Glutamatergic neuron (in vitro differentiated cells): ENCODE measurements around the gene KCNJ9. TPM values are rescaled to one million over a fixed set of nuclear protein-coding genes. Genes with fewer than 3 reads are reported as not detected.

Source experiments
- DNase-seq: peaks from one replicate; pipeline ENCODE4 v3.0.0; 2022
- H3K27ac Mint-ChIP-seq: one replicate; pipeline ENCODE4 v1.8.0; 2020; ENCODE audit warnings: mild to moderate bottlenecking, mixed read lengths, inconsistent platforms; ENCODE audit not compliant: unreplicated experiment
- H3K27me3 Mint-ChIP-seq: one replicate; pipeline ENCODE4 v1.8.0; 2020; ENCODE audit warnings: mild to moderate bottlenecking, moderate library complexity, mixed read lengths, inconsistent platforms; ENCODE audit not compliant: unreplicated experiment
- H3K36me3 Mint-ChIP-seq: one replicate; pipeline ENCODE4 v1.8.0; 2020; ENCODE audit warnings: mild to moderate bottlenecking, mixed read lengths, inconsistent platforms; ENCODE audit not compliant: unreplicated experiment
- H3K4me1 Mint-ChIP-seq: one replicate; pipeline ENCODE4 v1.8.0; 2020; ENCODE audit warnings: mild to moderate bottlenecking, low read depth, mixed read lengths, inconsistent platforms; ENCODE audit not compliant: unreplicated experiment
- H3K4me3 Mint-ChIP-seq: one replicate; pipeline ENCODE4 v1.8.0; 2020; ENCODE audit warnings: mild to moderate bottlenecking, mixed read lengths, inconsistent platforms; ENCODE audit not compliant: unreplicated experiment
- H3K9me3 Mint-ChIP-seq: one replicate; pipeline ENCODE4 v1.8.0; 2020; ENCODE audit warnings: mild to moderate bottlenecking, moderate library complexity, mixed read lengths, inconsistent platforms; ENCODE audit not compliant: unreplicated experiment
- CTCF ChIP-seq: fragments of 200-600 bp; sonication (generic); IDR thresholded peaks from one replicate; pipeline ENCODE4 v1.5.0; 2021; ENCODE audit not compliant: partially characterized antibody, unreplicated experiment
- total RNA-seq: library from RNA; stranded (reverse); fragmentation: NEBNext Ultra II Directional; extraction: Animal tissue kit (Norgen Biotek cat#: 25700); gene quantifications from one replicate; pipeline ENCODE4 v1.2.1, GENCODE V29; 2021; ENCODE audit not compliant: unreplicated experiment

Gene KCNJ9
- total RNA-seq, 1 donor from 2014 or later = 2.0 TPM

- H3K27ac Mint-ChIP-seq = no peak overlapping the region
- peaks cover 2% of the 10 kb centered on the region for H3K27me3 Mint-ChIP-seq
- no peaks in the 10 kb centered on the region for H3K4me1 Mint-ChIP-seq
- H3K4me3 Mint-ChIP-seq = no peak overlapping the region
- no peak for TF ChIP-seq CTCF
- no peaks in the 10 kb centered on the region for H3K9me3 Mint-ChIP-seq
- no peak for DNase-seq
- no peaks in the 10 kb centered on the region for H3K36me3 Mint-ChIP-seq
Observed at GRCh38 chr1:160139840-160140239, 58.5 kb downstream of the KCNJ9 start.

Other genes with a start within 250 kb of the KCNJ9 start
- gene VSIG8, start 218.9 kb upstream of the KCNJ9 start, total RNA-seq = not detected
- 0.49 TPM for gene CFAP45, start 181.4 kb upstream of the KCNJ9 start, total RNA-seq
- 160 TPM for gene TAGLN2, start 156.0 kb upstream of the KCNJ9 start, total RNA-seq
- 23.4 TPM for gene IGSF9, start 135.9 kb upstream of the KCNJ9 start, total RNA-seq
- gene SLAMF9, start 127.3 kb upstream of the KCNJ9 start, total RNA-seq = not detected
- 5.9 TPM for gene PIGM, start 49.5 kb upstream of the KCNJ9 start, total RNA-seq
- gene KCNJ10, start 11.4 kb upstream of the KCNJ9 start, total RNA-seq = not detected
- 45.9 TPM for gene IGSF8, start 17.1 kb downstream of the KCNJ9 start, total RNA-seq
- not detected for gene ATP1A2, start 34.2 kb downstream of the KCNJ9 start, total RNA-seq
- not detected for gene ATP1A4, start 70.1 kb downstream of the KCNJ9 start, total RNA-seq
- not detected for gene CASQ1, start 109.0 kb downstream of the KCNJ9 start, total RNA-seq
- gene PEA15, start 123.8 kb downstream of the KCNJ9 start, total RNA-seq = 44.6 TPM
- gene DCAF8, start 181.0 kb downstream of the KCNJ9 start, total RNA-seq = 146 TPM
- 48.8 TPM for gene PEX19, start 203.6 kb downstream of the KCNJ9 start, total RNA-seq